Mesenchymal stem cell (in vitro differentiated cells and primary cell): ENCODE results near the gene GDAP2.

ENCODE experiments used
- DNase-seq: peaks from one replicate; pipeline ENCODE4 v3.0.0-alpha.2; 2013
- H2AFZ ChIP-seq: one replicate; pipeline ENCODE4 v1.6.1; 2013; ENCODE audit warnings: low read depth, mild to moderate bottlenecking, control low read depth, inconsistent platforms, low read length, moderate library complexity
- H2AK5ac ChIP-seq: 2 replicates; pipeline ENCODE4 v1.6.1; 2013; ENCODE audit warnings: low read length, moderate library complexity, mild to moderate bottlenecking, inconsistent platforms; ENCODE audit not compliant: severe bottlenecking
- H2BK120ac ChIP-seq: one replicate; pipeline ENCODE4 v1.6.1; 2013; ENCODE audit warnings: low read depth, mild to moderate bottlenecking, inconsistent platforms, low read length, moderate library complexity
- H2BK12ac ChIP-seq, 2 experiments: one replicate each; pipeline ENCODE4 v1.6.1; 2013; ENCODE audit warnings: inconsistent platforms in 2 of 2, low read length in 2 of 2, mild to moderate bottlenecking in 2 of 2, moderate library complexity in 2 of 2, control low read depth in 1 of 2
- H2BK15ac ChIP-seq: one replicate; pipeline ENCODE4 v1.6.1; 2013; ENCODE audit warnings: mild to moderate bottlenecking, low read depth, inconsistent platforms; ENCODE audit not compliant: poor library complexity, severe bottlenecking
- H2BK5ac ChIP-seq: 2 replicates; pipeline ENCODE4 v1.6.1; 2013; ENCODE audit warnings: low read depth, mild to moderate bottlenecking, low read length, control low read depth, inconsistent platforms; ENCODE audit not compliant: poor library complexity, severe bottlenecking
- H3K14ac ChIP-seq, 2 experiments: one replicate each; pipeline ENCODE4 v1.6.1; 2013; ENCODE audit warnings: inconsistent platforms in 2 of 2, low read length in 2 of 2, control low read depth in 1 of 2, mild to moderate bottlenecking in 1 of 2, moderate library complexity in 1 of 2
- H3K18ac ChIP-seq, 2 experiments: one replicate each; pipeline ENCODE4 v1.6.1; 2013; ENCODE audit warnings: inconsistent platforms in 2 of 2, low read length in 2 of 2, control low read depth in 1 of 2, low read depth in 1 of 2, mild to moderate bottlenecking in 1 of 2
- H3K23ac ChIP-seq, 2 experiments: one replicate each; pipeline ENCODE4 v1.6.1; 2013; ENCODE audit warnings: inconsistent platforms in 2 of 2, low read length in 2 of 2, mild to moderate bottlenecking in 2 of 2, moderate library complexity in 2 of 2, control low read depth in 1 of 2
- H3K27ac ChIP-seq: 2 replicates; pipeline ENCODE4 v1.5.1; 2013; ENCODE audit warnings: mild to moderate bottlenecking, moderate library complexity, low read length, control low read depth, inconsistent platforms; ENCODE audit not compliant: poor library complexity, severe bottlenecking
- H3K27me3 ChIP-seq, 2 experiments: 2 replicates each; pipeline versions ENCODE4 v1.6.1 to v1.7.0; 2013; ENCODE audit warnings: low read length in 2 of 2, mild to moderate bottlenecking in 2 of 2, moderate library complexity in 2 of 2, control low read depth in 1 of 2, inconsistent platforms in 1 of 2; ENCODE audit not compliant: control insufficient read depth in 1 of 2, insufficient read depth in 1 of 2
- H3K36me3 ChIP-seq, 2 experiments: 2 replicates each; pipeline versions ENCODE4 v1.6.1 to v1.7.0; 2013; ENCODE audit warnings: low read length in 2 of 2, control low read depth in 1 of 2, inconsistent platforms in 1 of 2, low read depth in 1 of 2, mild to moderate bottlenecking in 1 of 2; ENCODE audit not compliant: insufficient read depth in 2 of 2, control insufficient read depth in 1 of 2
- H3K4ac ChIP-seq, 2 experiments: one replicate each; pipeline ENCODE4 v1.6.1; 2013; ENCODE audit warnings: inconsistent platforms in 2 of 2, low read length in 2 of 2, mild to moderate bottlenecking in 2 of 2, moderate library complexity in 2 of 2, control low read depth in 1 of 2, low read depth in 1 of 2
- H3K4me1 ChIP-seq: 2 replicates; pipeline ENCODE4 v1.6.1; 2013; ENCODE audit warnings: low read depth, low read length, control low read depth; ENCODE audit not compliant: control insufficient read depth, insufficient read depth
- H3K4me2 ChIP-seq: 2 replicates; pipeline ENCODE4 v1.6.1; 2013; ENCODE audit warnings: low read length, mild to moderate bottlenecking, inconsistent platforms; ENCODE audit not compliant: poor library complexity, severe bottlenecking
- H3K4me3 ChIP-seq, 2 experiments: 2 replicates each; pipeline versions ENCODE4 v1.5.1 to v1.7.0; 2013; ENCODE audit warnings: low read length in 2 of 2, mild to moderate bottlenecking in 2 of 2, control low read depth in 1 of 2, low read depth in 1 of 2; ENCODE audit not compliant: insufficient read depth in 1 of 2
- H3K79me1 ChIP-seq: replicated peaks from 2 replicates; pipeline ENCODE4 v1.6.1; 2013; ENCODE audit warnings: mild to moderate bottlenecking, control low read depth, low read length, inconsistent platforms; ENCODE audit not compliant: poor library complexity, severe bottlenecking
- H3K9ac ChIP-seq: 2 replicates; pipeline ENCODE4 v1.7.0; 2013; ENCODE audit warnings: mild to moderate bottlenecking, low read length, moderate library complexity
- H3K9me3 ChIP-seq: 2 replicates; pipeline ENCODE4 v1.7.0; 2013; ENCODE audit warnings: mild to moderate bottlenecking, low read length; ENCODE audit not compliant: control insufficient read depth
- H4K8ac ChIP-seq: one replicate; pipeline ENCODE4 v1.6.1; 2013; ENCODE audit warnings: inconsistent platforms, mild to moderate bottlenecking, low read length, moderate library complexity
- H4K91ac ChIP-seq: one replicate; pipeline ENCODE4 v1.6.1; 2013; ENCODE audit warnings: mild to moderate bottlenecking, low read length, inconsistent platforms
- WGBS: methylation state at CpG from one replicate; pipeline ENCODE4 v1.1.7; 2013; ENCODE audit warnings: mixed read lengths; 5-methylcytosine and 5-hydroxymethylcytosine counted together

The GDAP2 gene

GRCh38 chr1:117897551-117897950 is 31.9 kb downstream of the GDAP2 start:
- Histone ChIP-seq H3K18ac (no peak overlapping the region), H2AK5ac (no peak overlapping the region), H4K8ac (no peak overlapping the region), H3K79me1 (peaks cover 6% of the 10 kb centered on the region), H3K4me1 (peaks cover 2% of the 10 kb centered on the region), H2BK12ac (no peak overlapping the region), H3K14ac (no peak overlapping the region), H3K9me3 (no peaks in the 10 kb centered on the region), H2AFZ (no peak overlapping the region), H3K36me3 (peaks cover 3 to 60% of the 10 kb centered on the region in 2 experiments), H2BK5ac (no peak overlapping the region), H3K4me2 (no peak overlapping the region), H3K27me3 (no peaks in the 10 kb centered on the region), H3K27ac (no peak overlapping the region), H3K9ac (no peak overlapping the region), H2BK120ac (no peak overlapping the region), H3K4me3 (no peak overlapping the region), H4K91ac (no peak overlapping the region), H3K23ac (no peak overlapping the region), H2BK15ac (no peak overlapping the region), H3K4ac (no peak overlapping the region)
- DNase-seq: peak; percentile 42
- WGBS: 56% methylated on average over 3 of the region's 4 CpGs

- Histone ChIP-seq H3K4me3 (no peak overlapping the region), H3K4me1 (peaks cover 2% of the 10 kb centered on the region), H3K18ac (no peak overlapping the region), H3K23ac (no peak overlapping the region), H3K9me3 (no peaks in the 10 kb centered on the region), H2BK15ac (no peak overlapping the region), H3K4me2 (no peak overlapping the region), H2BK5ac (no peak overlapping the region), H4K91ac (no peak overlapping the region), H2BK12ac (no peak overlapping the region), H2AFZ (no peak overlapping the region), H3K27me3 (no peaks in the 10 kb centered on the region), H4K8ac (no peak overlapping the region), H2BK120ac (no peak overlapping the region), H3K4ac (no peak overlapping the region), H3K14ac (no peak overlapping the region), H3K27ac (no peak overlapping the region), H3K9ac (peak overlapping the region; percentile 40), H3K36me3 (peaks cover 0 to 48% of the 10 kb centered on the region in 2 experiments), H2AK5ac (no peak overlapping the region), H3K79me1 (peaks cover 3% of the 10 kb centered on the region)
- 27% methylated on average over 4 of the region's 4 CpGs for WGBS
- peak; percentile 80 for DNase-seq
These were observed 33.8 kb downstream of the GDAP2 start for GRCh38 chr1:117895482-117896114.

GRCh38 chr1:117894078-117894477 is 35.3 kb downstream of the GDAP2 start:
- Histone ChIP-seq H3K9me3 (no peaks in the 10 kb centered on the region), H2BK5ac (no peak overlapping the region), H3K36me3 (peaks cover 0 to 43% of the 10 kb centered on the region in 2 experiments), H2AFZ (no peak overlapping the region), H3K23ac (no peak overlapping the region), H4K8ac (no peak overlapping the region), H2BK120ac (no peak overlapping the region), H2BK12ac (no peak overlapping the region), H4K91ac (no peak overlapping the region), H3K14ac (no peak overlapping the region), H3K79me1 (peaks cover 3% of the 10 kb centered on the region), H3K4me1 (peaks cover 2% of the 10 kb centered on the region), H2AK5ac (no peak overlapping the region), H3K4me2 (no peak overlapping the region), H2BK15ac (no peak overlapping the region), H3K27ac (no peak overlapping the region), H3K27me3 (no peaks in the 10 kb centered on the region), H3K4ac (no peak overlapping the region), H3K9ac (no peak overlapping the region), H3K4me3 (no peak overlapping the region), H3K18ac (no peak overlapping the region)
- 100% methylated on average over 1 of the region's 1 CpG for WGBS
- DNase-seq: no peak

GRCh38 chr1:117892512-117892911 is 36.9 kb downstream of the GDAP2 start:
- Histone ChIP-seq H3K14ac (no peak overlapping the region), H3K36me3 (peaks cover 0 to 33% of the 10 kb centered on the region in 2 experiments), H2BK12ac (no peak overlapping the region), H3K27me3 (no peaks in the 10 kb centered on the region), H3K4me2 (no peak overlapping the region), H3K79me1 (peaks cover 1% of the 10 kb centered on the region), H2BK5ac (no peak overlapping the region), H3K18ac (no peak overlapping the region), H2AK5ac (no peak overlapping the region), H3K4me1 (peaks cover 2% of the 10 kb centered on the region), H2AFZ (no peak overlapping the region), H3K4me3 (no peak overlapping the region), H3K4ac (no peak overlapping the region), H3K27ac (no peak overlapping the region), H4K8ac (no peak overlapping the region), H3K9me3 (no peaks in the 10 kb centered on the region), H3K9ac (no peak overlapping the region), H2BK15ac (no peak overlapping the region), H2BK120ac (no peak overlapping the region), H4K91ac (no peak overlapping the region), H3K23ac (no peak overlapping the region)
- DNase-seq: no peak
- WGBS: 100% methylated on average over 2 of the region's 2 CpGs
